H1 (cell line): ENCODE data around the gene CCNY. TPM values are rescaled to one million over a fixed set of nuclear protein-coding genes. Genes with fewer than 3 reads are reported as not detected.

Source experiments
- CTCF ChIA-PET: fragments of 300-600 bp; sonication (Branson Sonifier 250); formaldehyde crosslinking; loops from one replicate; lab custom pipeline; 2021; ENCODE audit not compliant: partially characterized antibody; lab: Charles Lee
- POLR2A ChIA-PET: fragments of 300-600 bp; sonication (Branson Sonifier 250); formaldehyde crosslinking; loops from one replicate; lab custom pipeline; 2021; ENCODE audit warnings: inconsistent platforms; ENCODE audit not compliant: partially characterized antibody; lab: Charles Lee
- DNase-seq, 2 experiments: peaks; one replicate each; pipeline versions ENCODE4 v3.0.0 to v3.0.0-alpha.2; 2010 to 2022; ENCODE audit warnings: low spot score in 2 of 2, low read depth in 1 of 2, mixed read lengths in 1 of 2
- FAIRE-seq: peaks from 2 replicates; lab custom pipeline; 2011; peaks lifted over from hg19 to GRCh38; lab: Jason Lieb, UNC
- H2AFZ ChIP-seq: 2 replicates; pipeline ENCODE4 v1.8.1; 2012; ENCODE audit warnings: low read length, inconsistent platforms
- H2AK5ac ChIP-seq: 2 replicates; pipeline ENCODE4 v1.6.1; 2013; ENCODE audit warnings: low read depth, low read length
- H2BK120ac ChIP-seq: replicated peaks from 2 replicates; pipeline ENCODE3; 2013; ENCODE audit warnings: low read depth, low read length, inconsistent platforms
- H2BK12ac ChIP-seq: 2 replicates; pipeline ENCODE4 v1.6.1; 2013; ENCODE audit warnings: low read depth, low read length
- H2BK15ac ChIP-seq: 2 replicates; pipeline ENCODE4 v1.6.1; 2013; ENCODE audit warnings: low read length
- H2BK20ac ChIP-seq: 2 replicates; pipeline ENCODE4 v1.6.1; 2013; ENCODE audit warnings: low read length
- H2BK5ac ChIP-seq: 2 replicates; pipeline ENCODE4 v1.6.1; 2013; ENCODE audit warnings: low read depth, low read length
- H3K14ac ChIP-seq: 2 replicates; pipeline ENCODE4 v1.6.1; 2013; ENCODE audit warnings: inconsistent platforms; ENCODE audit not compliant: insufficient read length
- H3K18ac ChIP-seq: 2 replicates; pipeline ENCODE4 v1.6.1; 2013; ENCODE audit warnings: low read length; ENCODE audit errors: extremely low read depth
- H3K23ac ChIP-seq: 2 replicates; pipeline ENCODE4 v1.6.1; 2013; ENCODE audit warnings: inconsistent platforms; ENCODE audit not compliant: insufficient read length
- H3K23me2 ChIP-seq: 2 replicates; pipeline ENCODE4 v1.6.1; 2013; ENCODE audit warnings: low read depth, low read length
- H3K27ac ChIP-seq: 2 replicates; pipeline ENCODE4 v1.6.1; 2011; ENCODE audit warnings: low read depth, low read length, inconsistent platforms
- H3K27me3 ChIP-seq, 4 experiments: replicated peaks in 1 of 4; 1 replicate in 1 of 4; 2 replicates in 3 of 4; pipeline versions ENCODE4 v1.6.1 to v1.8.1; 2011 to 2013; ENCODE audit warnings: low read length in 3 of 4, mild to moderate bottlenecking in 3 of 4, inconsistent platforms in 2 of 4, mixed read lengths in 2 of 4, moderate library complexity in 1 of 4; ENCODE audit not compliant: control insufficient read depth in 3 of 4, insufficient read depth in 3 of 4; ENCODE audit errors: extremely low read depth in 1 of 4
- H3K36me3 ChIP-seq, 4 experiments: 2 replicates each; pipeline versions ENCODE4 v1.6.1 to v1.8.1; 2011 to 2013; ENCODE audit warnings: mild to moderate bottlenecking in 4 of 4, low read length in 3 of 4, moderate library complexity in 2 of 4, control low read depth in 1 of 4, inconsistent platforms in 1 of 4; ENCODE audit not compliant: insufficient read depth in 4 of 4, control insufficient read depth in 2 of 4
- H3K4ac ChIP-seq: replicated peaks from 2 replicates; pipeline ENCODE3; 2013; ENCODE audit warnings: low read length, low read depth, mixed read lengths, inconsistent platforms; ENCODE audit not compliant: insufficient read length
- H3K4me1 ChIP-seq, 4 experiments: replicated peaks in 1 of 4; 1 replicate in 1 of 4; 2 replicates in 3 of 4; pipeline versions ENCODE4 v1.6.1 to v1.8.1; 2011 to 2013; ENCODE audit warnings: low read length in 3 of 4, inconsistent platforms in 2 of 4, mixed read lengths in 1 of 4; ENCODE audit not compliant: insufficient read depth in 4 of 4, control insufficient read depth in 3 of 4
- H3K4me2 ChIP-seq, 2 experiments: 2 replicates each; pipeline versions ENCODE4 v1.6.1 to v1.8.1; 2011 to 2013; ENCODE audit warnings: low read depth in 2 of 2, low read length in 2 of 2, control low read depth in 1 of 2, inconsistent platforms in 1 of 2, mild to moderate bottlenecking in 1 of 2; ENCODE audit not compliant: insufficient read depth in 1 of 2
- H3K4me3 ChIP-seq, 4 experiments: fragments of 200-600, 300-600 bp in 1 of 4; sonication (generic), shearing (Covaris generic), sonication (Bioruptor Twin) in 1 of 4; 2 replicates each; pipeline versions ENCODE4 v1.5.1 to v1.8.1; 2011 to 2016; ENCODE audit warnings: low read length in 4 of 4, low read depth in 3 of 4, control low read depth in 2 of 4, inconsistent platforms in 2 of 4, mild to moderate bottlenecking in 2 of 4, mixed read lengths in 1 of 4, moderate library complexity in 1 of 4; ENCODE audit not compliant: insufficient read depth in 2 of 4; ENCODE audit errors: extremely low read depth in 1 of 4
- H3K56ac ChIP-seq: replicated peaks from 2 replicates; pipeline ENCODE3; 2013; ENCODE audit warnings: low read depth, mild to moderate bottlenecking, mixed read lengths, low read length, inconsistent platforms; ENCODE audit not compliant: insufficient read length
- H3K79me1 ChIP-seq: 2 replicates; pipeline ENCODE4 v1.6.1; 2013; ENCODE audit warnings: low read depth, low read length, control low read depth
- H3K79me2 ChIP-seq, 2 experiments: 2 replicates each; pipeline versions ENCODE4 v1.6.1 to v1.8.1; 2012 to 2013; ENCODE audit warnings: low read length in 2 of 2, mild to moderate bottlenecking in 2 of 2, inconsistent platforms in 1 of 2; ENCODE audit not compliant: insufficient read depth in 2 of 2, control insufficient read depth in 1 of 2
- H3K9ac ChIP-seq, 4 experiments: replicated peaks in 1 of 4; 1 replicate in 1 of 4; 2 replicates in 3 of 4; pipeline versions ENCODE4 v1.6.1 to v1.8.1; 2011 to 2013; ENCODE audit warnings: low read depth in 3 of 4, low read length in 3 of 4, control low read depth in 2 of 4, mild to moderate bottlenecking in 2 of 4, moderate library complexity in 2 of 4, inconsistent platforms in 1 of 4; ENCODE audit errors: extremely low read depth in 1 of 4
- H3K9me3 ChIP-seq, 2 experiments: 2 replicates each; pipeline versions ENCODE4 v1.6.1 to v1.8.1; 2012 to 2013; ENCODE audit warnings: mild to moderate bottlenecking in 2 of 2, moderate library complexity in 2 of 2, control low read depth in 1 of 2, inconsistent platforms in 1 of 2, low read depth in 1 of 2, low read length in 1 of 2, mixed read lengths in 1 of 2; ENCODE audit not compliant: insufficient read depth in 2 of 2
- H4K20me1 ChIP-seq, 2 experiments: replicated peaks in 1 of 2; 2 replicates each; pipeline versions ENCODE3 to v1.8.1; 2011 to 2013; ENCODE audit warnings: inconsistent platforms in 2 of 2, low read length in 2 of 2, mild to moderate bottlenecking in 1 of 2; ENCODE audit not compliant: insufficient read depth in 2 of 2, control insufficient read depth in 1 of 2
- H4K5ac ChIP-seq: 2 replicates; pipeline ENCODE4 v1.6.1; 2013; ENCODE audit warnings: low read length, low read depth, mixed read lengths, inconsistent platforms; ENCODE audit not compliant: insufficient read length
- H4K8ac ChIP-seq: 2 replicates; pipeline ENCODE4 v1.8.0; 2013; ENCODE audit warnings: mild to moderate bottlenecking, moderate library complexity, low read length, inconsistent platforms; ENCODE audit not compliant: insufficient read depth; ENCODE audit errors: extremely low read depth
- H4K91ac ChIP-seq: replicated peaks from 2 replicates; pipeline ENCODE3; 2013; ENCODE audit warnings: low read length, mixed read lengths, inconsistent platforms; ENCODE audit not compliant: insufficient read length
- CTBP2 ChIP-seq: IDR thresholded peaks from 2 replicates; pipeline ENCODE4 v1.7.0; 2011; ENCODE audit warnings: borderline replicate concordance, mild to moderate bottlenecking, moderate library complexity, mixed read lengths, low read length; ENCODE audit not compliant: insufficient read depth, insufficient read length
- EP300 ChIP-seq, 2 experiments: IDR thresholded peaks; 1 replicate in 1 of 2; 2 replicates in 1 of 2; pipeline ENCODE4 v1.6.1; 2011 to 2012; ENCODE audit warnings: low read depth in 2 of 2, low read length in 2 of 2, mild to moderate bottlenecking in 2 of 2, borderline replicate concordance in 1 of 2, inconsistent platforms in 1 of 2, moderate library complexity in 1 of 2
- KDM1A ChIP-seq: fragments of 200-600, 300-600 bp; sonication (generic); IDR thresholded peaks from 2 replicates; pipeline ENCODE4 v1.7.1; 2016; ENCODE audit warnings: mild to moderate bottlenecking, low read length, borderline replicate concordance
- KDM4A ChIP-seq: IDR thresholded peaks from one replicate; pipeline ENCODE4 v1.7.1; 2012; ENCODE audit warnings: low read depth, mild to moderate bottlenecking, moderate library complexity, low read length, inconsistent platforms; ENCODE audit not compliant: severe bottlenecking
- NANOG ChIP-seq: IDR thresholded peaks from 2 replicates; pipeline ENCODE4 v1.6.1; 2011; ENCODE audit warnings: low read length, low read depth, mild to moderate bottlenecking, inconsistent platforms; ENCODE audit not compliant: insufficient read depth, poor library complexity, severe bottlenecking
- RAD21 ChIP-seq, 2 experiments: IDR thresholded peaks in 1 of 2; conservative IDR thresholded peaks in 1 of 2; 2 replicates each; pipeline ENCODE4 v1.6.1; 2011; ENCODE audit warnings: low read depth in 2 of 2, low read length in 2 of 2, improper control_type of control experiment in 1 of 2, inconsistent platforms in 1 of 2, mild to moderate bottlenecking in 1 of 2, moderate library complexity in 1 of 2
- SIX5 ChIP-seq: IDR thresholded peaks from 2 replicates; pipeline ENCODE4 v1.6.1; 2011; ENCODE audit warnings: mild to moderate bottlenecking, low read depth, low read length
- TBP ChIP-seq: IDR thresholded peaks from 2 replicates; pipeline ENCODE4 v1.6.1; 2011; ENCODE audit warnings: low read depth, low read length, improper control_type of control experiment
- WGBS, 2 experiments: shearing (Covaris generic) in 1 of 2; methylation state at CpG; one replicate each; pipeline versions ENCODE4 v1.1.6 to v1.1.7; 2013 to 2015; ENCODE audit warnings: low lambda C conversion rate in 2 of 2, mixed read lengths in 2 of 2, inconsistent platforms in 1 of 2, low coverage in 1 of 2, missing lambda C conversion rate in 1 of 2; ENCODE audit not compliant: insufficient replicate concordance in 2 of 2, insufficient coverage in 1 of 2, insufficient read length in 1 of 2; ENCODE audit errors: extremely low coverage in 1 of 2, missing lambda C conversion rate in 1 of 2; 5-methylcytosine and 5-hydroxymethylcytosine counted together
- polyA plus RNA-seq, 7 experiments: library from polyadenylated mRNA; depleted of rRNA in 3 of 7; stranded (reverse) in 5 of 7; unstranded in 2 of 7; fragments of >200 nt in 5 of 7; fragments of 200-250 nt in 2 of 7; gene quantifications; 1 replicate in 5 of 7; 2 replicates in 1 of 7; 4 replicates in 1 of 7; pipeline versions ENCODE4 v1.2.1 to v1.2.3, GENCODE V29; 2011 to 2013; ENCODE audit warnings: missing spikeins in 2 of 7, mixed read lengths in 2 of 7
- total RNA-seq: library from RNA; stranded (reverse); fragmentation: NEBNext Ultra II Directional; extraction: Animal tissue kit (Norgen Biotek cat#: 25700); gene quantifications from 2 replicates; pipeline ENCODE4 v1.2.1, GENCODE V29; 2021

Gene CCNY
- total and polyA plus RNA-seq, 2 of the 8 experiments (the other 6 are each of a cell fraction or from before 2014, with no cell fraction given): 25.3 to 68.2 TPM

GRCh38 chr10:35320341-35320740 lies 16.0 kb upstream of the CCNY start:
- Histone ChIP-seq H2BK20ac (no peak overlapping the region), H2AFZ (no peak overlapping the region), H2BK15ac (no peak overlapping the region), H3K56ac (no peak overlapping the region), H3K4ac (no peak overlapping the region), H4K20me1 (no peaks in the 10 kb centered on the region), H3K27ac (no peak overlapping the region), H3K23me2 (no peaks in the 10 kb centered on the region), H3K9ac (no peak overlapping the region), H3K79me2 (no peaks in the 10 kb centered on the region), H4K8ac (no peak overlapping the region), H3K18ac (no peak overlapping the region), H2BK5ac (no peak overlapping the region), H3K4me3 (no peak overlapping the region), H4K91ac (no peak overlapping the region), H2BK120ac (no peak overlapping the region), H3K79me1 (no peaks in the 10 kb centered on the region), H3K36me3 (no peaks in the 10 kb centered on the region), H3K9me3 (peaks cover 0 to 1% of the 10 kb centered on the region in 2 experiments; a peak in 1 of 4 replicates), H3K14ac (no peak overlapping the region), H3K23ac (no peak overlapping the region), H4K5ac (no peak overlapping the region), H3K4me1 (no peaks in the 10 kb centered on the region; a peak in 1 of 7 replicates), H3K27me3 (no peaks in the 10 kb centered on the region), H3K4me2 (no peak overlapping the region), H2BK12ac (no peak overlapping the region), H2AK5ac (no peak overlapping the region)
- no peak for TF ChIP-seq EP300 (IDR thresholded peaks at IDR 0.05; ENCODE audit: borderline replicate concordance in 1 of 2, low read depth in 2 of 2, low read length in 2 of 2)
- no peak for TF ChIP-seq SIX5
- no peak for TF ChIP-seq RAD21 (IDR thresholded peaks at IDR 0.05 in 1 of 2, conservative IDR thresholded peaks at IDR 0.05 in 1 of 2; ENCODE audit: low read depth in 2 of 2, low read length in 2 of 2)
- no peak for TF ChIP-seq KDM1A
- TF ChIP-seq CTBP2: no peak
- TF ChIP-seq NANOG: no peak
- TF ChIP-seq KDM4A: no peak
- no peak for TF ChIP-seq TBP
- 41% methylated on average over 1 of the region's 1 CpG; no CpG with 5 or more reads in 1 of the 2 experiments for WGBS, 2 experiments
- POLR2A ChIA-PET: interaction anchor here (0.7 kb wide), 1 partner anchor 242 kb away, joined by 3 read pairs; no protein-coding TSS in a partner anchor
- CTCF ChIA-PET: no interaction called here
- FAIRE-seq (no peak), DNase-seq (no peak)
